NCI-H2196 (cell line): ENCODE measurements around the gene RFT1.

Experiments
- DNase-seq: peaks from one replicate; lab custom pipeline; 2025; ENCODE audit not compliant: unreplicated experiment; lab: John Stamatoyannopoulos, UW

Gene RFT1

DNA sequence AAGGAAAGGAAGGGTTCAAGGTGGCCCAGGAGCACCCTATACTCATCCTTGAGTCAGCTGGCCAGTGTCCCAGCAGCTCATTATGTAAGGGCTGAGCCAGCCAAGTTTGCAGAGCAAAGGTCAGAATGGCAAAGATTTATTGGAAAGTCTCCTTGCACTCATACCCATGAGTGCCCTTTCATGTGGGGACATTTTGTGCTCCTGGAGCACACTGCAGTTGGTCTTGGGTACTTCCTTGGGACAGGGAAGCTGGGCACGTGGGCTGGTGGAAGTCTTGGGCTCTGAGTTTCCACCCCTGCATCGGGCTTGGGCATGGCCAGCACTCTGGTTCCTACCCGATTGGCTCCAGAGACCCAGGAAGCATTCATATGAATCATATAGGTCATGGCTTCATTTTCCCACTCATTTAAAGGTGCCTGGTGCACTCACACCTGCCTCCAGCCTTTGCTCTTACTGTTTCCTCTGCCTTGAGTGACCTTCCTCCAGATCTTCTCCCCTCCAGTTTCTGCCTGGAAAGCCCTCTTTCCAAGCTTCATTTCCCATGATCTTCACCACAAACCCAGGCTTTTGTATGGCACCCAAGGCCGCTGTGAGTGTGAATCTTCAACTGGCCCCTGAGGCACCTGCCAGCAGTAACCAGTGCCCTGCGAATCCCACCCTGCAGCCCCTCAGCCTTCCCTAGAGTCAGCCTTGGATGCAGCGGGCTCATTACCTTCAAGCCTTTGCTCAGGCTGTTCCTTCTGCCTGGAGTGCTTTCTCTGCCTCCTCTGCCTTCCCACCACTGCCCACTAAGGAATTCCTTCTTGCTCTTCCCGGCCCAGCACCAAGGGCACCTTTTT lies 20.2 kb upstream of the RFT1 start:
- DNase-seq = no peak

- DNase-seq = no peak
Observed at GRCh38 chr3:53149699-53150098, 19.5 kb upstream of the RFT1 start.

- no peak for DNase-seq
Observed at GRCh38 chr3:53149006-53149690, 18.9 kb upstream of the RFT1 start.

DNA sequence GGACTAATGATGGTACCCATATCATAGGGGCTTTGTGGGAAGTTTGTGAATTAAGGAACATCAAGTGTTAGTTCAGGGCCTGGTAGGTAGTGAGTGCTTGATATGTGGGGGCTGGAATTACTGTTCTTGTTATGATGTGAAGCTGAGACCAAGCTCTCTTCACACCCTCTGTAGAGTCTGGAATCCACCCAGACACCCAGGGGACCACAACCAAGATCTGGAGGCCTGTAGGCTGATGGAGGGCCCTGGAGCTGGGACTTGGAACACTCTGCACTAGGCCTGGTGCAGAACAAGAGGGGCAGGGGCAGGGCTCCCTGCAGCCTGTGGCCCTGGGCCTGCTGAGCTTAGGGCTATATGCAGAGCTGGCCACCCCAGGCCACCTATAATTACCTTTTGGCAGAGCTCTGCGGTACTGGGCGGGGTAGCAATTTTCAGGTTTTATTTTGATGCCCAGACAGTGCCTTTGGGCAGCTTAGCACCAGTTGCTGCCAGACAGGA lies 17.7 kb upstream of the RFT1 start:
- DNase-seq = no peak

- no peak for DNase-seq
Observed at GRCh38 chr3:53147151-53147902, 17.1 kb upstream of the RFT1 start.

- no peak for DNase-seq
Observed at GRCh38 chr3:53146319-53146891, 16.2 kb upstream of the RFT1 start.

- no peak for DNase-seq
Observed at GRCh38 chr3:53145713-53146080, 15.5 kb upstream of the RFT1 start.

DNA sequence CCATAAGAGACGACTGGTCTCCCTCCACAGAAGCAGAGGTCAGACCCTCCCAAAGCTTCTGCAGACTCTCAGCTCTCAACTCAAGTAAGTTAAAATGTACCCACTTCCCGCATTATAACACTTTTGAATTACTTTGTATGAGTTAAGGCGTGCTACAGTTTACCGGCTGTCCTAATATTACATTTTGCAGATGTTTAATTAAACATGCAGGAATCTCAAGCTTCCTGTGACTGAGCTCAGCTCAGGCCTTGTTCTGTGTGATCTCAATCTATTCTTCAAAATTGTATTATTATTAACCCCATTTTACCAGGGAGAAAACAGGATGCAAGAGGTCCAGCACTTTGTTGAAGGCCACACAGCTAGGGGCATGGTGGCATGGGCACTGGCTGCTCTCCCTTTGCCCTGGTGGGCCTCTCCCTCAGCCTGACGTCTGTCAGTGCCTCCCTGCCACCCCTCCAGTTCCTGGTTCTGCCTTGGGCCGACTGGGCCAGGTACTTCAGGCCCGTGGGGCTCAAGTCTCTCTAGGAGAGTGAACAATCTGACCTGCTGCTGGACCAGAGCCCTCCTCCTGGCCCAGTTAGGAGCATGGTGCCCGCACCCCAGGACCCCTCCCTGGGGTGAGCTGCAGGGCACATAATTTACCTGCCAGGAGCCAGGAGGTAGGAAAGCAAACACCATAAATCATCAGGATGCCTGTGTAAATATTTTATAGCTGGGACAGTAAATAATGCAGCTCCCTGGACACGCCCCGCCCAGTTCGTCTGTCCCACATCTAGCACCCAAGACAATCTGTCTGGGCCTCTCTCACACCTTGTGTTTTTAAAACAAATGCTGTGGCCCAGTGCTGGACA lies 14.9 kb upstream of the RFT1 start:
- no peak for DNase-seq

- no peak for DNase-seq
Observed at GRCh38 chr3:53144446-53144845, 14.2 kb upstream of the RFT1 start.

- no peak for DNase-seq
Observed at GRCh38 chr3:53142986-53143385, 12.8 kb upstream of the RFT1 start.

GRCh38 chr3:53140847-53141845 lies 10.9 kb upstream of the RFT1 start:
- DNase-seq = no peak

DNA sequence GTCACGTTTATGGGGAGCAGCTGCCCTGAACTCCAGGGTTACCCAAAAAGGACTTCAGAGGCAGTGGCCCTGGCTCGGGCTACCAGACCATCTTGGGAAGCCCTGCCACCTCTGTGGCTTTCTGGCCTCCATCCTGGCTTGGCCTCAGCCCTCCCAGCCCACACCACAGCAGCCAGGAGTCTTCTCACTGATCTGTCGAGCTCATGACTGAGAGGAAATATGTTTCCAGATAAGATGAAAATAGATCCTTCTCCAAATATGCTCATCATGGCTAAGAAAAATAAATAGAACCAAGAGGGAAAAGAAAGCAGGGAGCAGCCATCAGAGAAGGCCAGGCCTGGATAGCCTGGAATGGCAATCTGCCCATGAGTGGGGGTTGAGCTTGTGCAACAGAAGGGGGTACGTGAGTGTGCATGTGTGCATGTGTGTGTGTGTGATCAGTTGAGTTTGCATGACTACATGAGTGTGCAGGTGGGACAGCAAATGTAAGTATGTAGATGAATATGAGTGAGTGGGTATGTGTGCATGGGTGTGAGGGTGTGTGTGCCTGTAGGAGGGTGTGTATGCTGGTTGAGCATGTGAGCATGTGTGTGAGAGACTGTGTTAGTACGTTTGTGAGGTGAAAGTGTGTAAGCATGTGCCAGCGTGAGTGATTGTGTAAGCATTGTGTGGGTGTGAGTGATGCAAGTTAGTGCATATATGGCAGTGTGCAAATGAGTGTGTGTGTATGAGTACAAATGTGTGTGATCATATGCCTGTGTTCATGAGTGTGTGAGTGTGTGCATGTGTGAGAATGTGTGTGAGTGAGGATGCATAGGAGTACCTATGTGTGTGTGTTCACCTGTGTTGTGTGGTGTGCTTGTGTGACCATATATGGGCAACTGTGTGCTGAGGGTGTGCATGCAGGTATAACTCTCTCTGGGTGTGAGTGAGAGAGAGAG lies 9.9 kb upstream of the RFT1 start:
- no peak for DNase-seq

DNA sequence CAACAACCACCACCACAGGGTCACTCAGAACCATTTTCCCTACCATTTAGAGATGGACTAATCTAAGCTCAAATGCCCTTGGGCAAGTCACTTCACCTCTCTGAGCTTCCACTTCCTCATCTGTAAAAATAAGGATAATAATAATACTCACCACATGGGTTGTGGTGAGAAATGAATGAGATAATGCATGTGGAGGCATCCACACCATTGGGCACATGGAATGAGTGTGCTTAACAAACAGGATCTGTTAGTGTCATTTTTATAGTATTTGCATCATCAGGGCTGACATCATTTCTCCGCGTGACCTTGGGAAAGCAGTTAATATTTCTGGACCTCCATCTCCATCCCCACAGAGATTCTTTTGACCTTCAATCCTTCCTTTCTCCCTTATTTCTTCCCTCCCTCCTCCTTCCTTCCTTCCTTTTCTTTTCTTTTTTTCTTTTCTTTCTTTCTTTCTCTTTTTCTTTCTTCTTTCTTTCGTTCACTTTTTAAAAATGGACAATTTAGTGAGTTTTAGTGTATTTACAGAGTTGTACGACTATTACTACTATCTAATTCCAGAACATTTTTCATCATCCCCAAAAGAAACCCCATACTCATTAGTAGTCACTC lies 7.7 kb upstream of the RFT1 start:
- no peak for DNase-seq

- DNase-seq = peak; percentile 31
Observed at GRCh38 chr3:53137221-53137620, 7.0 kb upstream of the RFT1 start.

- peak; percentile 90 for DNase-seq
Observed at GRCh38 chr3:53134631-53135232, 4.5 kb upstream of the RFT1 start.

GRCh38 chr3:53132347-53132746 lies 2.1 kb upstream of the RFT1 start:
- DNase-seq = no peak

DNA sequence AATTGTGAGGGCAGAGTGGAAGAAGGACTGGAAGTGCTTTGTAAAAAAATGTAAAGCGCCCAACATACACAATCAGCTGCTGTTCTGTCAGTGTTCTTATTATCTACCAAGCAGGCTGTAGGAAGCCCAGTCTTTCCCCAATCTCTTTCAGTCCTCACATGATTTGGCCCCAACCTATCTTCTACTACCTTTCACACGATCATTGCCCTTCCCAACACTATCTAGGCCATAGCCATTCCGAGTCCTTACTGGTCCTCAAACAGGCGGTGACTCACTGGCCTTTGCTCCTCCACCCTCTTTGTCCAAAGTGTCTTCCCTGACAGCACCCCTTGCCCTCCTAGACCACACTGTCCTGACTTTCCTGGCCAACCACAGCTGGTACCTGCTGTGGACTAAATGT lies 861 bp upstream of the RFT1 start:
- DNase-seq = no peak
